ENCODE data around the gene CROCC2. TPM values are rescaled to one million over a fixed set of nuclear protein-coding genes. Genes with fewer than 3 reads are reported as not detected.

Gene CROCC2
- polyA plus RNA-seq, 1 of the 3 experiments (the other 2 are of a cell fraction) = not detected

DNA sequence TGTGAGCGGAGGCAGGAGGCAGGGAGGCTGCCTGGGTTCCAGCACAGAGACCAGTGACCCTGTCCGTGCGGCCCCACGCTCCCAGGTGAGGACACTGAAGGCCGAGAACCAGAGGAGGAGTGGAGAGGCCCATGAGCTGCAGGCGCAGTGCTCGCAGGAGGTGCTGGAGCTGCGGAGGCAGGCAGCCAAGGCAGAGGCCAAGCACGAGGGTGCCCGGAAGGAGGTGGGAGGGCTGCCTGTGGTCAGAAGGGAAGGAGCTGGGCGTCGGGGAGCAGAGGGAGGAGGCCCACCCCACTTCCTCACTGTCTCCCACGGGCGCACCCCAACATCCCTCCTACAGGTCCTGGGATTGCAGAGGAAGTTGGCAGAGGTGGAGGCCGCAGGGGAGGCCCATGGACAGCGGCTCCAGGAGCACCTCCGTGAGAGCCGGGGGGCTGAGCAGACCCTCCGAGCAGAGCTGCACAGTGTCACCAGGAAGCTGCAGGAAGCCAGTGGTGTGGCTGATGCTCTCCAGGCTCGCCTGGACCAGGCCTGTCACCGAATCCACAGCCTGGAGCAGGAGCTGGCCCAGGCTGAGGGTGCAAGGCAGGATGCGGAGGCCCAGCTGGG is 59.3 kb downstream of the CROCC2 start:
- no peaks in the 10 kb centered on the region for H3K36me3 ChIP-seq (replicated peaks in 1 of 2; ENCODE audit: control insufficient read depth in 1 of 2, insufficient read depth in 2 of 2, low read length in 1 of 2)
- DNase-seq = peak; percentile 44

DNA sequence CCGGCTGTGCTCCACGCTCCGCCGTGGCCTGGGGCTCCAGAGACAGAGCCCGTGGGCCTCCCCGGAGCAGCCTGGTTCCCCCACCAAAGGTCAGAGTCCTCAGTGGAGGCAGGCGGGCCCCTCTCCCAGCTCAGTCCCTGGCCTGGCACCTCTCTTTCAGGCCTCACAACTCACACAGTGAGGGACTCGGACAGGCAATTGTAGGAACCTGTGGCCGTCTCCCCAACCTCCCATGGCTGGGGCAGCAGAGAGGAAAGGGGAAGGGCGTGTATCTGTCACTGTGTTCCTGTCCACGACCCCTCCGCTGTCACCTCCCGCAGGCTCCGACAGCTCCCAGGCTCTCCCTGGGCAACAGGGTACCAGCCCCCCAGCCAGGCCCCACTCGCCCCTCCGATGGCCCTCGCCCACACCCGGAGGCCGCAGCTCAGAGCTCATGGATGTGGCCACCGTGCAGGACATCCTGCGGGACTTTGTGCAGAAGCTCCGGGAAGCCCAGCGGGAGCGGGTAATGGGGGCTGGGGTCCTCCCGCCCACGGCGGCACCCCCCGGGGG is 59.8 kb downstream of the CROCC2 start:
- no CpG with 5 or more reads among the region's 28 CpGs for WGBS (ENCODE audit: low lambda C conversion rate)
- H3K4me1 ChIP-seq (ENCODE audit: control insufficient read depth in 1 of 2, insufficient read depth in 2 of 2, low read depth in 1 of 2, low read length in 1 of 2) = peaks cover 0 to 17% of the 10 kb centered on the region in 2 experiments; a peak in 1 of 4 replicates
- no peaks in the 10 kb centered on the region for H3K27me3 ChIP-seq (ENCODE audit: insufficient read depth)
- H3F3A ChIP-seq (replicated peaks; ENCODE audit: insufficient read depth) = no peaks in the 10 kb centered on the region
- H3K9ac ChIP-seq = no peak overlapping the region
- H2AFZ ChIP-seq (ENCODE audit: low read depth) = no peak overlapping the region
- no peaks in the 10 kb centered on the region for H3K9me2 ChIP-seq
- H3K27ac ChIP-seq (ENCODE audit: low read depth in 2 of 2, low read length in 1 of 2) = no peak overlapping the region
- H3K36me3 ChIP-seq (replicated peaks in 1 of 2; ENCODE audit: control insufficient read depth in 1 of 2, insufficient read depth in 2 of 2, low read length in 1 of 2) = no peaks in the 10 kb centered on the region
- H3K79me2 ChIP-seq (ENCODE audit: insufficient read depth) = no peaks in the 10 kb centered on the region
- H3K4me3 ChIP-seq (ENCODE audit: low read depth in 2 of 2, low read length in 1 of 2) = no peak overlapping the region
- H3K9me3 ChIP-seq = no peaks in the 10 kb centered on the region
- H3K4me2 ChIP-seq = no peak overlapping the region
- no peak for DNase-seq
- CTCF ChIA-PET = interaction anchor here (0.6 to 3.6 kb wide), 3 partner anchors 18 to 52 kb away, joined by 3 to 11 read pairs (median 3); no protein-coding TSS in a partner anchor
- POLR2A ChIA-PET = interaction anchor here (0.6 kb wide), 1 partner anchor 940 kb away, joined by 7 read pairs; no protein-coding TSS in a partner anchor
- no peaks in the 10 kb centered on the region for H4K20me1 ChIP-seq (ENCODE audit: insufficient read depth)
- no peak for TF ChIP-seq NFIC (IDR thresholded peaks at IDR 0.05; ENCODE audit: borderline replicate concordance)
- TF ChIP-seq, protein P1, sequence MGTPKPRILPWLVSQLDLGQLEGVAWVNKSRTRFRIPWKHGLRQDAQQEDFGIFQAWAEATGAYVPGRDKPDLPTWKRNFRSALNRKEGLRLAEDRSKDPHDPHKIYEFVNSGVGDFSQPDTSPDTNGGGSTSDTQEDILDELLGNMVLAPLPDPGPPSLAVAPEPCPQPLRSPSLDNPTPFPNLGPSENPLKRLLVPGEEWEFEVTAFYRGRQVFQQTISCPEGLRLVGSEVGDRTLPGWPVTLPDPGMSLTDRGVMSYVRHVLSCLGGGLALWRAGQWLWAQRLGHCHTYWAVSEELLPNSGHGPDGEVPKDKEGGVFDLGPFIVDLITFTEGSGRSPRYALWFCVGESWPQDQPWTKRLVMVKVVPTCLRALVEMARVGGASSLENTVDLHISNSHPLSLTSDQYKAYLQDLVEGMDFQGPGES (IDR thresholded peaks at IDR 0.05; ENCODE audit: low read depth, low read length) = no peak
- TF ChIP-seq, protein P2, sequence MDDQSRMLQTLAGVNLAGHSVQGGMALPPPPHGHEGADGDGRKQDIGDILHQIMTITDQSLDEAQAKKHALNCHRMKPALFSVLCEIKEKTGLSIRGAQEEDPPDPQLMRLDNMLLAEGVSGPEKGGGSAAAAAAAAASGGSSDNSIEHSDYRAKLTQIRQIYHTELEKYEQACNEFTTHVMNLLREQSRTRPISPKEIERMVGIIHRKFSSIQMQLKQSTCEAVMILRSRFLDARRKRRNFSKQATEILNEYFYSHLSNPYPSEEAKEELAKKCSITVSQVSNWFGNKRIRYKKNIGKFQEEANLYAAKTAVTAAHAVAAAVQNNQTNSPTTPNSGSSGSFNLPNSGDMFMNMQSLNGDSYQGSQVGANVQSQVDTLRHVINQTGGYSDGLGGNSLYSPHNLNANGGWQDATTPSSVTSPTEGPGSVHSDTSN (IDR thresholded peaks at IDR 0.05) = no peak

More for the DNA sequence above, 59.3 kb downstream of the CROCC2 start:
- H2AFZ ChIP-seq (ENCODE audit: low read depth) = no peak overlapping the region
- no peaks in the 10 kb centered on the region for H3K79me2 ChIP-seq (ENCODE audit: insufficient read depth)
- CTCF ChIA-PET = interaction anchor here (0.6 to 3.6 kb wide), 3 partner anchors 18 to 51 kb away, joined by 3 to 11 read pairs (median 3); no protein-coding TSS in a partner anchor
- no peaks in the 10 kb centered on the region for H3K9me2 ChIP-seq
- H4K20me1 ChIP-seq (ENCODE audit: insufficient read depth) = no peaks in the 10 kb centered on the region
- H3K27ac ChIP-seq (ENCODE audit: low read depth in 2 of 2, low read length in 1 of 2) = no peak overlapping the region
- POLR2A ChIA-PET = no interaction called here
- H3F3A ChIP-seq (replicated peaks; ENCODE audit: insufficient read depth) = no peaks in the 10 kb centered on the region
- no peak for TF ChIP-seq YY1 (IDR thresholded peaks at IDR 0.05; ENCODE audit: low read depth)
- TF ChIP-seq NFIC (IDR thresholded peaks at IDR 0.05; ENCODE audit: borderline replicate concordance) = no peak
- TF ChIP-seq FOXJ3 (CRISPR knock-in tag; IDR thresholded peaks at IDR 0.05) = no peak
- no peak for TF ChIP-seq EZH2phosphoT487 (IDR thresholded peaks at IDR 0.05; ENCODE audit: borderline replicate concordance, low read depth)
- no peaks in the 10 kb centered on the region for H3K9me3 ChIP-seq
- WGBS (ENCODE audit: low lambda C conversion rate) = 84% methylated on average over 17 of the region's 22 CpGs
- no peak overlapping the region for H3K4me2 ChIP-seq
- H3K27me3 ChIP-seq (ENCODE audit: insufficient read depth) = no peaks in the 10 kb centered on the region
- peaks cover 0 to 23% of the 10 kb centered on the region in 2 experiments; a peak in 1 of 4 replicates for H3K4me1 ChIP-seq (ENCODE audit: control insufficient read depth in 1 of 2, insufficient read depth in 2 of 2, low read depth in 1 of 2, low read length in 1 of 2)
- H3K9ac ChIP-seq = no peak overlapping the region
- H3K4me3 ChIP-seq (ENCODE audit: low read depth in 2 of 2, low read length in 1 of 2) = no peak overlapping the region
